GM18868 (cell line): Measurements from ENCODE around the gene TMEM150B.
"Not testable (repeated sequence)": the region's sequence is repeated elsewhere in the genome, so short reads cannot be mapped to it uniquely, and the experiment has no call there.

Source experiments
- ATAC-seq: cut with Tn5 transposase; IDR thresholded peaks from one replicate; pipeline ENCODE4 v1.9.1; 2021; ENCODE audit warnings: mild to moderate bottlenecking, moderate library complexity; ENCODE audit not compliant: unreplicated experiment

TMEM150B gene

DNA sequence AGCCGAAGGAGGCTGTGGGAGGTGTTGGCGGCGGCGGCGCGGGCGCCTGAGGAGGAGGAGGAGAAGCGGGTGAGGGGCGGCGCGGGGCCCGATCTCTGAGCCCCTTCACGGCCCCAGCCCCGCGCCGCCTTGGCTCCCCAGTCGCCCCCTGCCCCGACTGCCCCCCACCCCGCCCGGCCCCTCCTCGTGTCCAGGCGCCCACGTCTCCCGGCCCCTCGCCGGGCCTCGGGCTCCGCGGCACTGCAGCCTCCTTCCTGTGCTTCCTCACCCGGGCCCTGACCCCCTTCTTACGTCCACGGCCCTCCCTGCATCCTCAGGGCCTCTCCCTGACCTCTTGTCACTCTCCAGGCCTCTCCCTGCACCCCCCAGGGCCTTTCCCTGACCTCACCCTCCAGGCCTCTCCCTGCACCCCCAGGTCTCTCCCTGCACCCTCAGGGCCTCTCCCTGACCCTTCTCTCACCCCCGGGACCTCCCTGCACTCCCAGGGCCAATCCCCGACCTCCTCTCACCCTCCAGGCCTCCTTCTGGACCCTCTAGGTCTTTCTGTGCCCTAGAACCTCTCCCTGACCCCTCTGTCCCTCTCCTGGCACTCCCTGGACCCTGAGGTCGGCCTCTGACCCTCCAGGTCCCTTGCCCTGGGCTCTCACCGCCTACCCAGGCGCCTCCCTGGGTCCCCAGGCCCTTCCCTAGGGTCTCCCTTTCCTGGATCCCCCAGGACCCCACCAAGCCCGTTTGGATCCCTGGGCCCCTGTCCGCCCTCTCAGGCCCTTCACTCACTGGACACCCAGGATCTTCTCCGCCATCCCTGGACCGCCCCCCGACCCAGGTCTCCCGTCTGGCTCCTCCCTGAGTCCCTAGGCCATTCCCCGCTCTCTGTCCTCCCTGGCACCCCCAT, 15.0 kb upstream of the TMEM150B start:
- ATAC-seq = no peak

GRCh38 chr19:55339105-55339888, 14.2 kb upstream of the TMEM150B start, which contains the start of gene KMT5C:
KMT5C (plus strand) TSS chr19:55339876; CDS start chr19:55341937, 2,061 bp downstream.
- peak; percentile 83 for ATAC-seq

GRCh38 chr19:55336101-55336500, 11.0 kb upstream of the TMEM150B start:
- ATAC-seq = no peak

GRCh38 chr19:55333870-55334269, 8.7 kb upstream of the TMEM150B start:
- ATAC-seq = no peak

- not testable (repeated sequence) for ATAC-seq
Measured at GRCh38 chr19:55329791-55330190, 4.7 kb upstream of the TMEM150B start.

GRCh38 chr19:55328774-55329318, 3.7 kb upstream of the TMEM150B start:
- not testable (repeated sequence) for ATAC-seq

GRCh38 chr19:55324662-55325061, 479 bp downstream of the TMEM150B start:
- ATAC-seq = no peak

GRCh38 chr19:55322204-55322885, 2.8 kb downstream of the TMEM150B start:
- no peak for ATAC-seq

- no peak for ATAC-seq
Measured at GRCh38 chr19:55321466-55322137, 3.5 kb downstream of the TMEM150B start.

GRCh38 chr19:55320844-55321419, 4.2 kb downstream of the TMEM150B start:
- no peak for ATAC-seq

DNA sequence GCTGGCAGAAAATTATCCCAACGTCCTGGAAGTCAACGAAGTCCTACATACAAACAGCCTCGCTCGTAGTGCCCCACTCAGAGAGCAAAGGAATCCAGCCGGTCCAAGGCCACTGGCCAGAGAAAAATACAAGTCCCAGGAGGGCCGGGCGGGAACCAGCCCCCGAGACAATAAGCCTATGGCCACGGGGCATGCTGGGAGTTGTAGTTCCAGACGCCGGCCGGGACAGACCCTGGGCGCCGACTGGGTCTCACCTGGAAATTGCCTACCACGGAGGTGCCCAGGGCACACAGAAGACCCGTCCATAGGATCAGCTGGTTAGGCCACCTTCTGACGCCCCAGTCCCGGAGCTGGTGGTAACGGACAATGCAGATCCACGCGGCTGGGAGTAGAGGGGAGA, 5.4 kb downstream of the TMEM150B start:
- ATAC-seq = no peak

DNA sequence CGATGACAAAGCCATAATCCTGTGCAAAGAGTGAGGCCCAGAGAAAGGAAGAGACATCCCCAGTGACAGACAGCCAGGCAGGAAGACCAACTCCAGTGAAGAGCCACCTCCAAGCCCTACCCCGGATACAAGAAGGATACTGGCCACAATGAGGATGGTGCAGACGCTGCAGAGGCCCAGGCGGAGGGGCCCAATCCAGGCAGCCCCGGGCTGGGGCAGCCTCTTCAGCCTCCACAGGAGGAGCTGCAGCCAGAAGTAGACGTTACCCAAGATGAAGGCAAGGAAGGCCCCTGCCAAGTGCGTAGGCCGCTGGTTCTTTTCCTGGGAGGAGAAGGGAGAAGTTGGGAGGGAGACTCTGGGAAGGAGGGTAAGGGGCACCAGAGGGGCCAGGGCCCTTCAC, 8.5 kb downstream of the TMEM150B start:
- ATAC-seq = no peak

GRCh38 chr19:55315956-55316525, 9.1 kb downstream of the TMEM150B start:
- ATAC-seq = no peak

DNA sequence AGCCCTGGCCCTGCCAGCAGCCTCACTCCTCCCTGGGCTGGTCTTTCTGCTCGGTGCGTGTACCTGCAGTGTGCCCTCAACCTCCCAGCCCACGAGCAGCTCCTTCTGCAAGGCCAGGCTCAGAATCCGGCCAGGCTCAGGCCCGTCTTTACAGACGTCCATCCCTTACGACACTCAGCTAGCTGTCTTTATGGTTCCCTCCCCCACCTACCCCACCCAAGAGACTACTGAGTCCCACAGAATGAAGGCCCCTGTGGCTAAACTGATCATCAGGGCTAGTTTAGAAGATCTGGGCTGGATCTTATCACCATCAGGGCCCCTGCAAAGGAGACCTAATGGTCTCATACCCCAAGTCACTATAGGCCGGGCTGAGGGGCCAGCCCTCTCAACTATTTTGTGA, 10.7 kb downstream of the TMEM150B start:
- ATAC-seq = no peak

GRCh38 chr19:55312621-55313512, 12.3 kb downstream of the TMEM150B start:
- no peak for ATAC-seq

- ATAC-seq = no peak
Measured at GRCh38 chr19:55311797-55312196, 13.3 kb downstream of the TMEM150B start.

DNA sequence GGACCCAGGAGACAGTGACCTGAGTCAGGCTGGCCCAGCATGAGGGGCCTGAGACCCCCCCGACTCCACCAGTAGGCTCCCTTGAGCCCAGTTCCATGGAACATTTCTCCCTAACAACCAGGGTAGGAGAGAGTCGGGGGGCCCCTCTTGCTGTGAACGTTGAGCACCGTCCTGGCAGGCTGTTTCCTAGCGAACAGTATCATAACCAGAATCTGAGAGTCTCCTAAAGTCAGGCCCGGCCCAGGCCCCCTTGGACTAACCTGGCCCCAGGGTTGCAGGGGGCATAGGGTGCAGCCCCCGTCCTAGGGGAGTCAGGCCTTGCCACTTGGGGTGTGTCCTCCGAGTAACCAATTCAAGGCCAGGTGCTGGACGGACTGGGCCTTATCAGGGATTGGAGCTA, 13.7 kb downstream of the TMEM150B start:
- no peak for ATAC-seq

DNA sequence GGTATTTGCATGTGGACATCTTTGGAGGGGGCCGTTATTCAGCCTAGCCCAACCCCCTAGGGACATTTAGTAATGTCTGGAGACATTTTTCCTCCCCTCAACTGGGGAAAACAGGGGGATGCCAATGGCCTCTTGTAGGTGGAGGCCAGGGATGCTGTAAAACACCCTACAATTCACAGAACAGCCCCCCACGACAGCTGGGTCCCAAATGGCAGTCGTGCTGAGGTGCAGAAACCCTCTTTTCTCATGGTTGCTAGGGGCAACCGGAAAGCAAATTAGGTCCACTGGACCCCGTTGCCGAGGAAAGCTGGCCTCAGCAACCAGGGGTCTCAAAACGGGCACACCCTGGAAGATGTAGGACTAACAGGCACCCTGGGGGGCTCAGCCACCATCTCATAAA, 14.6 kb downstream of the TMEM150B start:
- no peak for ATAC-seq

DNA sequence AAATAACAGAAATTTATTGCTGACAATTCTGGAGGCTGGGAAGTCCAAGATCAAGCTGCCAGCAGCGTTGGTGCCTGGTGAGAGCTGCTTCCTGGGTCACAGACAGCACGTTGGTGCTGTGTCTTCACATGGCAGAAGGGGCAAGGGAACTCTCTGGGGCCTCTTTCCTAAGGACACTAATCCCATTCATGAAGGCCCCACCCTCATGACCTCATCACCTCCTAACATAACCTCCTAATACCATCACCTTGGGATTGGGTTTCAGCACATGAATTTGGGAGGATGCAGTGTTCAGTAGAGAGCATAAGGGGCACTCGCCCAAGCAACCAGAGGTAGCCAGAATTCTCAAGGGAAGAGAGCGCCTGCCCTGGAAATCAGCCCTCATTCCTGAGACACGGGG, 15.7 kb downstream of the TMEM150B start:
- no peak for ATAC-seq
